ENCODE data around the gene PPP1R1C. TPM values are rescaled to one million over a fixed set of nuclear protein-coding genes. Genes with fewer than 3 reads are reported as not detected.
"Not testable (repeated sequence)": the region's sequence is repeated elsewhere in the genome, so short reads cannot be mapped to it uniquely, and the experiment has no call there.

Gene PPP1R1C
- total RNA-seq, 4 donors from 2014 or later = 1.5 to 6.3 TPM; not detected in 2

DNA sequence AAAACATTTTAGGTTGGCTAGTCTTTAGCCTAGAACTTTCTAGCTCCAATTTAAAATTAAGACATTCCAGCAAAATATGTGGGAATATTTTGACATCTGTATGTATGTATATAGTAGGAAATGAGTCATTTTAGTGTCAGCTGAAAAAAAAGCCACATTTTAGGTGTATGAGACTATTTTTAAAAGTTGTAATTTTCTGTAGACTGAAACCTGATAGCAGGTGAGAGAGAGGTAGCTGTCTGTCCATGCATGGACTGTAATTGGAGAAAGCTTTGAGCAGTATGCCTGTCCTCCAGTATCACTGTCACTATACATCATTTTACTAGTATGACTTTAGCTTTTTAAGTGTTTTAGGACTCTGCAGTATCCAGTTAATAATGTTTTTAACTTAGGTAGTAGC, 26.1 kb upstream of the PPP1R1C start:
- intact Hi-C loops (cut with DNase I; ENCODE audit: low total_unique reads) = no loop called here
- DNase-seq (ENCODE audit: low spot score in 2 of 2) = no peak
- H3K4me3 ChIP-seq (ENCODE audit: low read depth, poor library complexity, severe bottlenecking) = no peak overlapping the region
- TF ChIP-seq, protein P1, sequence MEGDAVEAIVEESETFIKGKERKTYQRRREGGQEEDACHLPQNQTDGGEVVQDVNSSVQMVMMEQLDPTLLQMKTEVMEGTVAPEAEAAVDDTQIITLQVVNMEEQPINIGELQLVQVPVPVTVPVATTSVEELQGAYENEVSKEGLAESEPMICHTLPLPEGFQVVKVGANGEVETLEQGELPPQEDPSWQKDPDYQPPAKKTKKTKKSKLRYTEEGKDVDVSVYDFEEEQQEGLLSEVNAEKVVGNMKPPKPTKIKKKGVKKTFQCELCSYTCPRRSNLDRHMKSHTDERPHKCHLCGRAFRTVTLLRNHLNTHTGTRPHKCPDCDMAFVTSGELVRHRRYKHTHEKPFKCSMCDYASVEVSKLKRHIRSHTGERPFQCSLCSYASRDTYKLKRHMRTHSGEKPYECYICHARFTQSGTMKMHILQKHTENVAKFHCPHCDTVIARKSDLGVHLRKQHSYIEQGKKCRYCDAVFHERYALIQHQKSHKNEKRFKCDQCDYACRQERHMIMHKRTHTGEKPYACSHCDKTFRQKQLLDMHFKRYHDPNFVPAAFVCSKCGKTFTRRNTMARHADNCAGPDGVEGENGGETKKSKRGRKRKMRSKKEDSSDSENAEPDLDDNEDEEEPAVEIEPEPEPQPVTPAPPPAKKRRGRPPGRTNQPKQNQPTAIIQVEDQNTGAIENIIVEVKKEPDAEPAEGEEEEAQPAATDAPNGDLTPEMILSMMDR (IDR thresholded peaks at IDR 0.05) = no peak
- no peak for TF ChIP-seq POLR2A (IDR thresholded peaks at IDR 0.05)

GRCh38 chr2:181961167-181961566, 24.5 kb upstream of the PPP1R1C start:
- intact Hi-C loops (cut with DNase I; ENCODE audit: low total_unique reads); DNase-seq (ENCODE audit: low spot score in 2 of 2); H3K4me3 ChIP-seq (ENCODE audit: low read depth, poor library complexity, severe bottlenecking): not testable (repeated sequence)
- WGBS, 2 donors = 97 to 99% methylated on average over 8 of the region's 8 CpGs

GRCh38 chr2:181962142-181962541, 23.5 kb upstream of the PPP1R1C start:
- intact Hi-C loops (cut with DNase I; ENCODE audit: low total_unique reads) = no loop called here
- WGBS, 2 donors = 95 to 96% methylated on average over 20 of the region's 20 CpGs
- H3K4me3 ChIP-seq (ENCODE audit: low read depth, poor library complexity, severe bottlenecking) = no peak overlapping the region
- DNase-seq (ENCODE audit: low spot score in 2 of 2) = no peak
- TF ChIP-seq POLR2A (IDR thresholded peaks at IDR 0.05) = no peak
- TF ChIP-seq, protein P1 (IDR thresholded peaks at IDR 0.05) = no peak

DNA sequence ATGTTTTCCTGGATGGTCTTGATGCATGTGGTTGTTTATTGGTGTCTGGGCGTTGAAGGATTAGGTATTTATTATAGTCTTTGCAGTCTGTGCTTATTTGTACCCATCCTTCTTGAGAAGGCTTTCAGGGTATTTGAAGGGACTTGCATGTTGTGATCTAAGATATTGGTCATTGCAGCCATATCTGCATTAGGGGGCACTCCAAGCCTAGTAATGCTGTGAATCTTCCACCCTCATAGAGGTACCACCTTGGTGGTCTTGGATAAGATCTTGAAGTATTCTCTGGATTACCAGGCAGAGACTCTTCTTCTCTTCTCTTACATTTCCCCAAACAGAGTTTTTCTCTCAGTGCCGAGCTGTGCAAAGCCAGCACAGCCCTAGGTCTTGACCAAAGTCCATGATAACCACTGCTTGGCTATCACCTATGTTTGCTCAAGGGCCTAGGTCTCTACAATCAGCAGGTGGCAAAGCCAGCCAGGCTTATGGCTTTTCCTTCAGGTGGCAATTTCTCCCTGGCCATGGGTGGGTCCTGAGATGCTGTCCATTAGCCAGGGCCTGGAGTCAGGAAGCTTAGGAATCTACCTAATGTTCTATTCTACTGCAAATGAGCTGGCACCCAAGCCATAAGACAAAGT, 15.4 kb upstream of the PPP1R1C start:
- intact Hi-C loops (cut with DNase I; ENCODE audit: low total_unique reads) = no loop called here
- no peak overlapping the region for H3K4me3 ChIP-seq (ENCODE audit: low read depth, poor library complexity, severe bottlenecking)
- 84 to 86% methylated on average over 2 of the region's 2 CpGs for WGBS, 2 donors
- DNase-seq (ENCODE audit: low spot score in 2 of 2) = no peak
- TF ChIP-seq, protein P1 (IDR thresholded peaks at IDR 0.05) = no peak
- no peak for TF ChIP-seq POLR2A (IDR thresholded peaks at IDR 0.05)

GRCh38 chr2:181971032-181971431, 14.6 kb upstream of the PPP1R1C start:
- H3K4me3 ChIP-seq (ENCODE audit: low read depth, poor library complexity, severe bottlenecking) = no peak overlapping the region
- DNase-seq (ENCODE audit: low spot score in 2 of 2) = peak in 1 of 2 donors; percentile 51
- intact Hi-C loops (cut with DNase I; ENCODE audit: low total_unique reads) = no loop called here
- WGBS, 2 donors = 50 to 58% methylated on average over 3 of the region's 3 CpGs
- TF ChIP-seq, protein P1 (IDR thresholded peaks at IDR 0.05) = no peak
- no peak for TF ChIP-seq POLR2A (IDR thresholded peaks at IDR 0.05)

- intact Hi-C loops (cut with DNase I; ENCODE audit: low total_unique reads) = no loop called here
- no peak for DNase-seq (ENCODE audit: low spot score in 2 of 2)
- H3K4me3 ChIP-seq (ENCODE audit: low read depth, poor library complexity, severe bottlenecking) = no peak overlapping the region
- TF ChIP-seq, protein P1 (IDR thresholded peaks at IDR 0.05) = no peak
- TF ChIP-seq POLR2A (IDR thresholded peaks at IDR 0.05) = no peak
- 56% methylated on average over 5 of the region's 5 CpGs for whole genome bisulfite sequencing, 2 donors
Measured at GRCh38 chr2:181972431-181973170, 13.1 kb upstream of the PPP1R1C start.
